ENCODE results near the gene HHIPL2. TPM values are rescaled to one million over a fixed set of nuclear protein-coding genes. Genes with fewer than 3 reads are reported as not detected.

The HHIPL2 gene
- total and polyA plus RNA-seq, 7 donors: 0.04 TPM; not detected in 5

Other genes with a start within 250 kb of the HHIPL2 start
- gene TAF1A, start 41.8 kb upstream of the HHIPL2 start, total RNA-seq: 1 to 10 TPM; 1.9 to 3.2 (median 2.6) TPM
- 1 to 10 TPM; 1.2 to 4.9 (median 4.3) TPM for gene TAF1A, start 41.8 kb upstream of the HHIPL2 start, polyA plus RNA-seq
- gene MIA3, start 70.0 kb upstream of the HHIPL2 start, total RNA-seq: 10 to 100 TPM; 45.1 to 62.4 (median 56.1) TPM
- 10 to 100 TPM; 23.3 to 41.5 (median 29.5) TPM for gene MIA3, start 70.0 kb upstream of the HHIPL2 start, polyA plus RNA-seq
- gene AIDA, start 164.4 kb upstream of the HHIPL2 start, total RNA-seq: 10 to 100 TPM; 36.8 to 40.3 (median 38.8) TPM
- gene AIDA, start 164.4 kb upstream of the HHIPL2 start, polyA plus RNA-seq: 10 to 100 TPM; 17.8 to 57.9 (median 23.9) TPM
- gene BROX, start 164.5 kb upstream of the HHIPL2 start, total RNA-seq: 10 to 100 TPM; 26.2 to 37.2 (median 30.8) TPM
- gene BROX, start 164.5 kb upstream of the HHIPL2 start, polyA plus RNA-seq: 10 to 100 TPM; 10.1 to 29.5 (median 14.0) TPM
- not detected for gene FAM177B, start 189.1 kb upstream of the HHIPL2 start, total RNA-seq
- under 1 TPM in 1 of 3 donors, not detected in 2; 0.08 TPM for gene FAM177B, start 189.1 kb upstream of the HHIPL2 start, polyA plus RNA-seq

Measured in psoas muscle (tissue), 7 donors.